ENCODE data around the gene NWD2.

- TF ChIP-seq CTCF (IDR thresholded peaks at IDR 0.05) (no peak), ZFX (IDR thresholded peaks at IDR 0.05; ENCODE audit: borderline replicate concordance) (no peak)
Measured at GRCh38 chr4:37425857-37426256, 181.3 kb downstream of the NWD2 start.

All from 22Rv1 (cell line).